Hindlimb muscle (tissue), 1 donor: ENCODE results near the gene PGAP3. TPM values are rescaled to one million over a fixed set of nuclear protein-coding genes. Genes with fewer than 3 reads are reported as not detected.

Experiments
- DNase-seq: peaks from one replicate; pipeline ENCODE4 v3.0.0-alpha.2; 2013
- polyA plus RNA-seq: library from polyadenylated mRNA; unstranded; fragments of 120-200 nt; gene quantifications from one replicate; pipeline ENCODE4 v1.2.1, GENCODE V29; 2013; ENCODE audit not compliant: insufficient read length

The PGAP3 gene
- polyA plus RNA-seq, 1 donor: 23.3 TPM

DNA sequence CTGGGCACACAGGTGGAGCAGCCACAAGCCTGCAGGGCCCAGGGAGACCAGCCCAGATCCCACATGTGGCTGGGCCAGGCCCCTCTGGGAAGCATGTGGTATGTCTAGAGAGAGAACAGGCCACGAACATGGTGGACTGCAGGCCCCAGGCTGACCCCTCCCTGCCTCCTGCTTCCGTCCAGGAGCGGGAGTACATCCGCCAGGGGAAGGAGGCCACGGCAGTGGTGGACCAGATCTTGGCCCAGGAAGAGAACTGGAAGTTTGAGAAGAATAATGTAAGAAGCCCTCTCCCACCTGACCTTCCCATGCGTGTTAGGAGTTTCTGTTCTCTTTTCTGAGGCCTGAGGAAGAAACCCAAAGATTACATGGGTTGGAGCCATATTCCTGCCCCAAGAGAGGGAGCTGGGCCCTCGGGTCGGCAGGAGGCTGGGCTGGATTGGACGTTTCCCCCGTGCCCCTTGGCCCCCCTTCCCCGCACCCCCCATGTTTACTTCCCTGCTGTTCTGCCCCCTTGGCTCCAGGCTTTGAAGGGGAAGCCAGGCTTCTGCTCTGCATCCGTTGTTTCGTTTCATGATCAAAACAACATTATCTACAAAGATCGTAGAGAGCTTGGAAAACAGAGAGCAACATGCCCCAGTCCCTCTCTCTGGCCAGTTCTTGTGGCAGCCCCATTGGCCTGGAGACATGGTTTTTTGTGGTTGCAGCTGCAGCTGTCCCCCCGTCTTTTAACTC, 28.4 kb downstream of the PGAP3 start:
- DNase-seq: no peak

- no peak for DNase-seq
Measured at GRCh38 chr17:39658760-39659159, 29.1 kb downstream of the PGAP3 start.

DNA sequence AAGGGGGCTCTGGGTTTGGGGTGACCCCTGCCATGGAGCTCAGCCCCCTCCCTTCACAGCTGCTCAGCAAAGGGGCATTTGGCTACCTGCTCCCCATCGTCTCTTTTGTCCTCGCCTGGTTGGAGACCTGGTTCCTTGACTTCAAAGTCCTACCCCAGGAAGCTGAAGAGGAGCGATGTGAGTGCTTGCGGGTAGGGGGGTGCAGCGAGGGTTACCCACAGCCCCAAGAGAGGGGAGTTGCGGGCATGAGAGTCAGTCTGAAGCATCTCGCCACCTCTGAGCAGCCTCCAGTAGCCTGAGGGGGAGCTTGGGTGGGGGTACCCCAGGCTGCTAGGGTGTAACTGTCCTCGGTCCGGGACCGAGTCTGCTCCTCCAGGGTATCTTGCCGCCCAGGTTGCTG, 29.5 kb downstream of the PGAP3 start:
- no peak for DNase-seq

DNA sequence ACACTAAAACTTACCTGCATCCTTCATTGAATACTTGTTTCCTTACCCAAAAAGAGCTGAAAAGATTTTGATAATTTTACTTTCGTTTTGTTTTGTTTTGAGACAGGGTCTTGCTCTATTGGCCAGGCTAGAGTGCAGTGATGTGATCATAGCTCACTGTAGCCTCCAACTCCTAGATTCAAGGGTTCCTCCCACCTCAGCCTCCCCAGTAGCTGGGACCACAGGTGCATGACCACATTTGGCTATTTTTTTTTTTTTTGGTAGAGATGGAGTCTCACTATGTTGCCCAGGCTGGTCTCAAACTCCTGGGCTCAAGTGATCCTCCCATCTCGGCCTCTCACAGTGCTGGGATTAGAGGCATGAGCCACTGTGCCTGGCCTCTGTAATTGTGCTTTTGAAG, 32.8 kb downstream of the PGAP3 start:
- DNase-seq: no peak

DNA sequence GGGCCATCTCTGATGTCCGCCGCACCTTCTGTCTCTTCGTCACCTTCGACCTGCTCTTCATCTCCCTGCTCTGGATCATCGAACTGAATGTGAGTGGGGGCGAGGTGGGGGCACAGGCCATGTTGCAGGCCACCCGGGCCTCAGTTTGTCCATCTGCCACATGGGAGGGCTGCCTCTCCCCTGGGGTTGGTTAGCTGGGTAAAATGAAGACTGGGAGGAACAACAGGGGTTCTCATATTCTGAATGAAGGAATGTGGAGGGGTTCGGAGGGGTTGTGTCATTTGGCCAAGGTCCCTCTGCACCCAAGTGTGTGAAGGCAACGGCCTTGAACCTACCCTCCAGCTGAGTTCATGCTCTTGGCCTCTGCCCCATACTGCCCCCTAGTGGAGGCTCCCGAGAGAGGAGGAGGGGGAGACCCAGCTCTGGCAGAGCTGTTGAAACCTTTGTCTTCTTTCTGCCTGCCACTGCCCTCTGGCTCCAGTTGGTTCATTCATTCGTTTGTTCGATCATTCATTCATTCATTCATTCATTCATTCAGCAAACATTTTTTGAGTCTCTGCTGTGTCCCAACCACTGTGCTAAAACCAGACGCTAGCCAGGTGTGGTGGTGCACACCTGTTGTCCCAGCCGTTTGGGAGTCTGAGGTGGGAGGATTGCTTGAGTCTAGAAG, 34.1 kb downstream of the PGAP3 start:
- no peak for DNase-seq

DNA sequence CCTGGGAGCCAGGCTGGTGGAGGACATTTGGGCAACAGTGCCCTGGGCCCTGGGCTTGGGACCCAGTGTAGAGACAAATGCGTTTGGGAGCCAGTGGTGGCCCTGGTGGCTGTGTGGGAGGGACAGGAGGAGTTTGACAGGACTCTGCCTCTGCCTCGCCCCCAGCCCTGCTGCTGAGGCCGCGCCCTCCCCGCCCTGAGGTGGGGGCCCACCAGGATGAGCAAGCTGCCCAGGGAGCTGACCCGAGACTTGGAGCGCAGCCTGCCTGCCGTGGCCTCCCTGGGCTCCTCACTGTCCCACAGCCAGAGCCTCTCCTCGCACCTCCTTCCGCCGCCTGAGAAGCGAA, 34.6 kb downstream of the PGAP3 start:
- DNase-seq: no peak

DNA sequence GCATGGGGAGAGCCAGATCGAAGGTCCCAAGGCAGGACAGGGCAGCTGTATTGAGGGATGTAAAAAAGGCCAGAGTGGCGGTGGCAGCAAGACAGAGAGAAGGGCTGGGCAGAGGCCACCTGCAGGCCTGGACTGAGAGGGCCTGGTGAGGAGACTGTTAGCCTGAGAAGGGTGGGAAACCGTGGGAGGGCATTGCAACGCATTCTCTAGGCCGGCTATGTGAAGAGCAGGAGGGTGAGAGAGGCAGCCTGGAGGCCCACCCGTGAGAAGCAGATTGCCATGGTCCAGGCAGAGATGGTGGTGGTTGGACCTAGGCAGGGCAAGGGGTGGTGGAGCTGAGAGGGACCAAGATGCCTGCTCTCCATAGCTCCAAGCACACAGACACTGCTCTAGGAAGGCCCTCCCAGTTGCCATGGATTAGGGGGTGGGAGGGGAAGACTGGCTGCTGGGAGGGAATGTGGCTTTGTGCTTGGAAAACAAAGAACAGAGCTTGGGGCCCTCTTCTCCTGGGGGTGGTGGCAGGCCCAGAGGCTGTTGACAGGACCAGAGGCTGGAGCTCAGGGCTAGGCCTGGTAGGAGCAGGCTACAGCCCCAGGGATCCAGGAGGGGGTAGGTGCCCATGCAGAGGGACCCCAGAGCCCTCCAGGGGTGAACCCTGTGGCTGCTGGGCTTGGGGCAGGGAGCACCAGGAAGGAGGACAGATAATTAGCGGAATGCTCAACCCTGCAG, 35.1 kb downstream of the PGAP3 start:
- no peak for DNase-seq

DNA sequence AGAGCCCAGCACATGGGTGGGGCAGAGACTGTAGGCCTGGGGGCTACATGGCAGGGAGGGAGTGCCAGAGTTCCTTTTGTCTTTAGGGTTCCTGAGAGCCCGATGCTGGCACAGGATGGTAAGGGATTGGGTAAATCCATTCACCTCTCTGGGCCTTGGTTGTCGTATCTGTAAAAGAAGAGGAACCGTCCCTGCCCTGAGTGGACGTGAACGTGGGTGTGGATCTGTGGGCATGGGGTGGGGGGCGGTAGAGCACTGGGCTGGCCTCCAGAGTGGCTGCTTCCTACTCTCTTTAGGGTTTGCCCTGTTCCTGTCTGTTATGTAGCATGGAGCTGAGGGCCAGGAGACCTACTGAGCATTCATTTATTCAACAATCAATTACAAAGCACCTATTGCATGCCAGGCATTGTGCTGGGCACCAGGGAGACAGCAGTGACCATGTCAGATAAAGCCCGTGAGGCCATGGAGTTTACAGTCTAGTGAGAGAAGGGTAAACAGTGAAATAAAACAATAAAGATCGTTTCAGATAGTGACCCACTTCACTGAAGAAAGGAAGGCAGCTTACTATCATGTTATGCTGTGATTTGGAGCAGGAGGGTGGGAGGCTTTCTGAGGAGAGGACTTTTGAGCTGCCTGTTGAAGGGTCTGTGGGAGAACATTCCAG, 35.8 kb downstream of the PGAP3 start:
- DNase-seq: no peak

DNA sequence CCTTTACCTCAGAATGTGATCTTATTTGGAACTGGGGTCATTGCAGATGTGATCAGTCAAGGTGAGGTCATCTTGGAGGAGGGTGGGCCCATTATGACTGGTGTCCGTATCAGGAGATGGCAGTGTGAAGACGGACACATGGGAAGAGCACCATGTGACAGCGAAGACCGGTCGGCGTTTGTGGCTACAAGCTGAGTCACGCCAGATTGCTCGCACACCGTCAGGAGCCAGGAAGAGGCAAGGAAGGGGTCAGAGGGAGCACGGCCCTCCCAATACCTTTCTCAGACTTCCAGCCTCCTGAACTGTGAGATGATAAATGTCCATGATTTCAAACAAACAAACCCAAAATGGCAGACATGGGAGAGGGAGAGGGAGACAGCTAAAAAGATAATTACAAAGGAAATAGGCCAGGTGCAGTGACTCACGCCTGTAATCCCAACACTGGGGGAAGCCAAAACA, 37.7 kb downstream of the PGAP3 start:
- DNase-seq: no peak

DNA sequence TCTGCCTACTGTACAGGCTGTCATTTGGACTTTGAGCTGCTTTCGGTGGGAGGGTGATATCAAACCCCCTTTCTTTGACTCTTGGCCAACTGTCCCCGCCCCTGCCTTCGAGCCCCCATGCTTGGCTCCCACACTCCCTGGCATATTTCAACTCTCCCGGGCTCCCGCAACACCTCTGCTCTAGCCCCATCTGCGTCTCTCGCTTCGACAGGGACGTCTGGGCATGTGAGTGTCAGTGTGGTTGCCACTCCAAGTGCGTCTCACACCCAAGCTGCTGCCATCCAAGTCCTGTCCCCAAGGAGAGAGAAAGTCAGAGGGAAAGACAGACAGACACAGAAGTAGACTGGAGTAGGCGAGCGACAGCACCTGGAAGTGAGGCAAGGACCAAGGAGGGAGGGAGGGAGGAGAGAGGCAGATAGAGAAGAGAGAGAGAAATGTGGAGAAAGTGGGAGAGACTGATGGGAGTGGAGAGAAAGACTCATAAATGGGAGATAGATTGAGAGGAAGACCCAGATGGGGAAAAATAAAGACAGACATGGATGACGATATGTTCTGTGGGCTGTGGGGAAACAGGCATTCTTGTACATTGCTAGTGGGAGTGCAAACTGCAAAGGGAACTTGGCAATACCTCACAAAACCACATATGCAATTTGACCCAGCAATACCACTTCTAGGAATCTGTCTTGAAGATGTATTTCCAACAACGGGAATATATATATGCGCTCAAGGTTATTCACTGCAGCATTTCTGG, 39.1 kb downstream of the PGAP3 start:
- no peak for DNase-seq

GRCh38 chr17:39647256-39647655, 40.6 kb downstream of the PGAP3 start:
- no peak for DNase-seq

DNA sequence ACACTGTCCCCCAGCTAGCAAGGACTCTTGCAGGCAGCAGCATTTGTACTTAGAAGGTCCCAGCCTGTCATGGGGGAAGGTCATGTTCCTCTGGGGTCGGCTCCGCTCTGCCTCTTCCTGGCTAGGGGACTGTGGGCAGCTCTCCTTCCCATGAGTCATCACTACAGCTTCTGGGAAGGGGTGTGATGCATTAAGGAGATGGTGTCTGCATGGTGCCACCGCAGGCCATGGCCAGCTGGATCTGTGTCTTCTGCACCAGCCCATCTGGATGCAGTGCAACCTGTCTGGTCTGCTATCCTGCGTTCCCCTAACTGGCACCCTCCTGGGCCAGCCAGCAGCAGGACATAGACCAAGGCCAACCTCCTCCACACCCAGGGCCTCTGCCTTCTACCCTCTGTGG, 44.6 kb downstream of the PGAP3 start:
- DNase-seq: no peak

GRCh38 chr17:39642291-39643074, 45.4 kb downstream of the PGAP3 start:
- no peak for DNase-seq

GRCh38 chr17:39641883-39642282, 46.0 kb downstream of the PGAP3 start:
- DNase-seq: no peak

DNA sequence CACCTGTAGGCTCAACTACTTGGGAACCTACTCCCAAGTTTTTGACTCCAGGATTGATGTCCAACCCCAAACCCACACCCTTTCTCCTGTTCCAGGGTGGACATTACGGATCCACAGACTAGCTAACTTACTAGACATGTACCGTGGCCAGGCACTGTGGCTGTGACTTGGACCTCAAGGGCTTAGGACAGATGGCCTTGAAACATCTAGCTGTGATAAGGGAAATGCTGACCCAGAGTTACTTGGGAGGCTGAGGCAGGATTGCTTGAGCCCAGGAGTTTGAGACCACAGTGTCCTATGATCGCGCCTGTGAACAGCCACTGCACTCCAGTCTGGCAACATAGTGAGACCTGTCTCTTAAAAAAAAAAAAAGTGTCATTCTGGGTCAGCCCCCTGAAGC, 46.8 kb downstream of the PGAP3 start:
- DNase-seq: no peak

GRCh38 chr17:39640591-39641031, 47.2 kb downstream of the PGAP3 start:
- no peak for DNase-seq

- DNase-seq: no peak
Measured at GRCh38 chr17:39639566-39640458, 48.0 kb downstream of the PGAP3 start.

GRCh38 chr17:39639043-39639442, 48.8 kb downstream of the PGAP3 start:
- no peak for DNase-seq

- no peak for DNase-seq
Measured at GRCh38 chr17:39638317-39638716, 49.5 kb downstream of the PGAP3 start.
